ENCODE data around the gene FAAH2. TPM values are rescaled to one million over a fixed set of nuclear protein-coding genes. Genes with fewer than 3 reads are reported as not detected.
"Not testable (repeated sequence)": the region's sequence is repeated elsewhere in the genome, so short reads cannot be mapped to it uniquely, and the experiment has no call there.

FAAH2 gene
- total RNA-seq = 1 to 10 TPM; 5.4 to 6.0 TPM

GRCh38 chrX:57286507-57287251 lies at the start of gene FAAH2:
TSS of gene FAAH2 (plus strand) at chrX:57286706. CDS start at chrX:57286826, 120 bp downstream.
- ChIA-PET POLR2A (interaction anchor here (1.3 kb wide), 1 partner anchor 8 kb away, joined by 3 read pairs; no protein-coding TSS in a partner anchor), CTCF (interaction anchor here (1.3 to 1.4 kb wide), 2 partner anchors 8 to 166 kb away, joined by 3 to 6 read pairs; no protein-coding TSS in a partner anchor)
- Mint-ChIP-seq H3K27me3 (no peaks in the 10 kb centered on the region), H3K36me3 (ENCODE audit: low read depth) (no peaks in the 10 kb centered on the region), H3K4me1 (peaks cover 61% of the 10 kb centered on the region), H3K9me3 (no peaks in the 10 kb centered on the region), H3K4me3 (peak within 1 kb of the TSS; percentile 79), H3K27ac (peak within 1 kb of the TSS; percentile 67)
- DNase-seq = peak; percentile 55

GRCh38 chrX:57241967-57242366 lies 44.5 kb upstream of the FAAH2 start:
- Mint-ChIP-seq H3K36me3 (ENCODE audit: low read depth) (no peaks in the 10 kb centered on the region), H3K27me3 (no peaks in the 10 kb centered on the region), H3K4me3 (no peak overlapping the region), H3K4me1 (no peaks in the 10 kb centered on the region), H3K9me3 (peaks cover 2% of the 10 kb centered on the region), H3K27ac (no peak overlapping the region)
- POLR2A ChIA-PET = no interaction called here
- no peak for DNase-seq
- CTCF ChIA-PET = no interaction called here

- Mint-ChIP-seq H3K27ac (no peak overlapping the region), H3K4me3 (no peak overlapping the region), H3K36me3 (ENCODE audit: low read depth) (no peaks in the 10 kb centered on the region), H3K27me3 (peaks cover 1% of the 10 kb centered on the region), H3K9me3 (peaks cover 8% of the 10 kb centered on the region), H3K4me1 (no peaks in the 10 kb centered on the region)
- ChIA-PET CTCF (no interaction called here), POLR2A (no interaction called here)
- DNase-seq = no peak
These were observed 34.5 kb upstream of the FAAH2 start for GRCh38 chrX:57251965-57252364.

GRCh38 chrX:57265126-57265525 lies 21.4 kb upstream of the FAAH2 start:
- Mint-ChIP-seq H3K4me3 (no peak overlapping the region), H3K27me3 (no peaks in the 10 kb centered on the region), H3K9me3 (no peaks in the 10 kb centered on the region), H3K4me1 (no peaks in the 10 kb centered on the region), H3K27ac (no peak overlapping the region), H3K36me3 (ENCODE audit: low read depth) (no peaks in the 10 kb centered on the region)
- ChIA-PET CTCF (no interaction called here), POLR2A (no interaction called here)
- DNase-seq = no peak

- no peaks in the 10 kb centered on the region for H3K4me1 Mint-ChIP-seq
- H3K27me3 Mint-ChIP-seq = no peaks in the 10 kb centered on the region
- no peak overlapping the region for H3K4me3 Mint-ChIP-seq
- H3K36me3 Mint-ChIP-seq (ENCODE audit: low read depth) = no peaks in the 10 kb centered on the region
- POLR2A ChIA-PET = no interaction called here
- H3K9me3 Mint-ChIP-seq = no peaks in the 10 kb centered on the region
- H3K27ac Mint-ChIP-seq = no peak overlapping the region
- DNase-seq = no peak
- CTCF ChIA-PET = no interaction called here
These were observed 20.2 kb upstream of the FAAH2 start for GRCh38 chrX:57266275-57266674.

- H3K36me3 Mint-ChIP-seq (ENCODE audit: low read depth) = no peaks in the 10 kb centered on the region
- H3K27me3 Mint-ChIP-seq = no peaks in the 10 kb centered on the region
- H3K9me3 Mint-ChIP-seq = no peaks in the 10 kb centered on the region
- POLR2A ChIA-PET = no interaction called here
- no peak for DNase-seq
- H3K4me3 Mint-ChIP-seq = no peak overlapping the region
- H3K4me1 Mint-ChIP-seq = no peaks in the 10 kb centered on the region
- CTCF ChIA-PET = no interaction called here
- H3K27ac Mint-ChIP-seq = no peak overlapping the region
These were observed 19.6 kb upstream of the FAAH2 start for GRCh38 chrX:57266871-57267270.

- Mint-ChIP-seq H3K27me3 (no peaks in the 10 kb centered on the region), H3K36me3 (ENCODE audit: low read depth) (no peaks in the 10 kb centered on the region), H3K4me3 (no peak overlapping the region), H3K4me1 (no peaks in the 10 kb centered on the region), H3K27ac (no peak overlapping the region), H3K9me3 (no peaks in the 10 kb centered on the region)
- CTCF ChIA-PET = no interaction called here
- POLR2A ChIA-PET = no interaction called here
- DNase-seq = no peak
These were observed 19.2 kb upstream of the FAAH2 start for GRCh38 chrX:57267308-57267707.

- peaks cover 1% of the 10 kb centered on the region for H3K9me3 Mint-ChIP-seq
- POLR2A ChIA-PET = no interaction called here
- CTCF ChIA-PET = no interaction called here
- peaks cover 1% of the 10 kb centered on the region for H3K27me3 Mint-ChIP-seq
- H3K4me3 Mint-ChIP-seq = no peak overlapping the region
- H3K36me3 Mint-ChIP-seq (ENCODE audit: low read depth) = no peaks in the 10 kb centered on the region
- H3K4me1 Mint-ChIP-seq = no peaks in the 10 kb centered on the region
- DNase-seq = no peak
- H3K27ac Mint-ChIP-seq = no peak overlapping the region
These were observed 15.5 kb upstream of the FAAH2 start for GRCh38 chrX:57270980-57271379.

- H3K4me1 Mint-ChIP-seq = peaks cover 38% of the 10 kb centered on the region
- CTCF ChIA-PET = interaction anchor here (0.6 to 1.8 kb wide), 4 partner anchors 12 to 172 kb away, joined by 3 to 5 read pairs (median 4); no protein-coding TSS in a partner anchor
- DNase-seq = no peak
- POLR2A ChIA-PET = no interaction called here
- H3K4me3 Mint-ChIP-seq = no peak overlapping the region
- H3K27ac Mint-ChIP-seq = peak overlapping the region; percentile 30
- no peaks in the 10 kb centered on the region for H3K27me3 Mint-ChIP-seq
- H3K9me3 Mint-ChIP-seq = no peaks in the 10 kb centered on the region
- H3K36me3 Mint-ChIP-seq (ENCODE audit: low read depth) = no peaks in the 10 kb centered on the region
These were observed 3.9 kb upstream of the FAAH2 start for GRCh38 chrX:57282568-57282967.

GRCh38 chrX:57285001-57285400 lies 1.5 kb upstream of the FAAH2 start:
- Mint-ChIP-seq H3K4me1 (peaks cover 51% of the 10 kb centered on the region), H3K36me3 (ENCODE audit: low read depth) (no peaks in the 10 kb centered on the region), H3K27me3 (no peaks in the 10 kb centered on the region), H3K4me3 (no peak overlapping the region), H3K27ac (peak overlapping the region; percentile 48), H3K9me3 (no peaks in the 10 kb centered on the region)
- ChIA-PET CTCF (interaction anchor here (1.5 to 1.9 kb wide), 2 partner anchors 169 to 521 kb away, joined by 3 to 7 read pairs; no protein-coding TSS in a partner anchor), POLR2A (no interaction called here)
- no peak for DNase-seq

- Mint-ChIP-seq H3K27ac (no peak overlapping the region), H3K4me3 (peak overlapping the region; percentile 55), H3K4me1 (peaks cover 54% of the 10 kb centered on the region), H3K36me3 (ENCODE audit: low read depth) (peaks cover 8% of the 10 kb centered on the region), H3K9me3 (no peaks in the 10 kb centered on the region), H3K27me3 (no peaks in the 10 kb centered on the region)
- ChIA-PET CTCF (no interaction called here), POLR2A (no interaction called here)
- DNase-seq = no peak
These were observed 2.6 kb downstream of the FAAH2 start for GRCh38 chrX:57289089-57289488.

- CTCF ChIA-PET = interaction anchor here (1.0 to 1.4 kb wide), 2 partner anchors 9 to 12 kb away, joined by 3 read pairs; partner anchors contain the start of gene FAAH2
- Mint-ChIP-seq H3K4me1 (peaks cover 36% of the 10 kb centered on the region), H3K36me3 (ENCODE audit: low read depth) (peaks cover 31% of the 10 kb centered on the region), H3K27ac (no peak overlapping the region), H3K4me3 (no peak overlapping the region), H3K9me3 (no peaks in the 10 kb centered on the region), H3K27me3 (no peaks in the 10 kb centered on the region)
- POLR2A ChIA-PET = interaction anchor here (1.5 kb wide), 1 partner anchor 8 kb away, joined by 3 read pairs; the partner anchor contains the start of gene FAAH2
- no peak for DNase-seq
These were observed 8.5 kb downstream of the FAAH2 start for GRCh38 chrX:57294961-57295360.

GRCh38 chrX:57295679-57296078 lies 9.2 kb downstream of the FAAH2 start:
- CTCF ChIA-PET, H3K4me3 Mint-ChIP-seq, H3K9me3 Mint-ChIP-seq, H3K27me3 Mint-ChIP-seq, H3K27ac Mint-ChIP-seq: not testable (repeated sequence)
- POLR2A ChIA-PET = interaction anchor here (1.5 kb wide), 1 partner anchor 9 kb away, joined by 3 read pairs; the partner anchor contains the start of gene FAAH2
- peak; percentile 18 for DNase-seq
- Mint-ChIP-seq H3K4me1 (peaks cover 32% of the 10 kb centered on the region), H3K36me3 (ENCODE audit: low read depth) (peaks cover 31% of the 10 kb centered on the region)
